ENCODE measurements around the gene TUBGCP6.

TUBGCP6 gene

GRCh38 chr22:50252082-50253045 is 7.5 kb upstream of the TUBGCP6 start:
- TF ChIP-seq PAX5 (IDR thresholded peaks at IDR 0.05; ENCODE audit: insufficient read depth, low read length, severe bottlenecking) (no peak), SPI1 (IDR thresholded peaks at IDR 0.05; ENCODE audit: low read depth, low read length) (no peak), POU2F2 (IDR thresholded peaks at IDR 0.05; ENCODE audit: low read depth, low read length) (no peak), POLR2A (IDR thresholded peaks at IDR 0.05; ENCODE audit: low read depth, low read length) (no peak), TAF1 (IDR thresholded peaks at IDR 0.05; ENCODE audit: low read depth, low read length) (no peak), POLR2AphosphoS5 (IDR thresholded peaks at IDR 0.05; ENCODE audit: low read depth, low read length) (no peak)
- DNase-seq (ENCODE audit: insufficient read length, low spot score) (peak; percentile 68), FAIRE-seq (peak; percentile 73)

- no peak for DNase-seq (ENCODE audit: insufficient read length, low spot score)
- FAIRE-seq, result peak; percentile 60
- TF ChIP-seq SPI1 (IDR thresholded peaks at IDR 0.05; ENCODE audit: low read depth, low read length) (no peak), PAX5 (IDR thresholded peaks at IDR 0.05; ENCODE audit: insufficient read depth, low read length, severe bottlenecking) (no peak), POU2F2 (IDR thresholded peaks at IDR 0.05; ENCODE audit: low read depth, low read length) (no peak), POLR2AphosphoS5 (IDR thresholded peaks at IDR 0.05; ENCODE audit: low read depth, low read length) (no peak), POLR2A (IDR thresholded peaks at IDR 0.05; ENCODE audit: low read depth, low read length) (no peak), TAF1 (IDR thresholded peaks at IDR 0.05; ENCODE audit: low read depth, low read length) (no peak)
These were observed 6.8 kb upstream of the TUBGCP6 start for GRCh38 chr22:50251477-50252081.

GRCh38 chr22:50250555-50251476 is 6.0 kb upstream of the TUBGCP6 start, which contains the start of gene HDAC10:
Gene HDAC10 (minus strand): TSS chr22:50251265. CDS start chr22:50251032, 233 bp downstream.
- DNase-seq (ENCODE audit: insufficient read length, low spot score) (peak; percentile 98), FAIRE-seq (peak; percentile 96)
- TF ChIP-seq SPI1 (IDR thresholded peaks at IDR 0.05; ENCODE audit: low read depth, low read length), result no peak
- TF ChIP-seq POU2F2 (IDR thresholded peaks at IDR 0.05; ENCODE audit: low read depth, low read length), result no peak
- peak; percentile 15; the same call in 1 of the 2 replicates for TF ChIP-seq TAF1 (IDR thresholded peaks at IDR 0.05; ENCODE audit: low read depth, low read length)
- peak; percentile 60; the same call in 1 of the 2 replicates for TF ChIP-seq POLR2AphosphoS5 (IDR thresholded peaks at IDR 0.05; ENCODE audit: low read depth, low read length)
- no peak for TF ChIP-seq PAX5 (IDR thresholded peaks at IDR 0.05; ENCODE audit: insufficient read depth, low read length, severe bottlenecking)
- TF ChIP-seq POLR2A (IDR thresholded peaks at IDR 0.05; ENCODE audit: low read depth, low read length), result peak; percentile 57; the same call in 1 of the 2 replicates

GRCh38 chr22:50250249-50250554 is 5.4 kb upstream of the TUBGCP6 start:
- DNase-seq (ENCODE audit: insufficient read length, low spot score) (no peak), FAIRE-seq (peak; percentile 54)
- TF ChIP-seq PAX5 (IDR thresholded peaks at IDR 0.05; ENCODE audit: insufficient read depth, low read length, severe bottlenecking) (no peak), POLR2AphosphoS5 (IDR thresholded peaks at IDR 0.05; ENCODE audit: low read depth, low read length) (no peak), TAF1 (IDR thresholded peaks at IDR 0.05; ENCODE audit: low read depth, low read length) (no peak), POLR2A (IDR thresholded peaks at IDR 0.05; ENCODE audit: low read depth, low read length) (no peak), POU2F2 (IDR thresholded peaks at IDR 0.05; ENCODE audit: low read depth, low read length) (no peak)

- no peak for DNase-seq (ENCODE audit: insufficient read length, low spot score)
- no peak for TF ChIP-seq SPI1 (IDR thresholded peaks at IDR 0.05; ENCODE audit: low read depth, low read length)
- TF ChIP-seq POLR2AphosphoS5 (IDR thresholded peaks at IDR 0.05; ENCODE audit: low read depth, low read length), result no peak
- no peak for TF ChIP-seq PAX5 (IDR thresholded peaks at IDR 0.05; ENCODE audit: insufficient read depth, low read length, severe bottlenecking)
- FAIRE-seq, result no peak
These were observed 4.8 kb upstream of the TUBGCP6 start for GRCh38 chr22:50249341-50250248.

GRCh38 chr22:50248196-50249081 is 3.6 kb upstream of the TUBGCP6 start:
- DNase-seq (ENCODE audit: insufficient read length, low spot score), result no peak
- TF ChIP-seq POLR2AphosphoS5 (IDR thresholded peaks at IDR 0.05; ENCODE audit: low read depth, low read length) (no peak), POU2F2 (IDR thresholded peaks at IDR 0.05; ENCODE audit: low read depth, low read length) (no peak), TAF1 (IDR thresholded peaks at IDR 0.05; ENCODE audit: low read depth, low read length) (no peak), SPI1 (IDR thresholded peaks at IDR 0.05; ENCODE audit: low read depth, low read length) (no peak), POLR2A (IDR thresholded peaks at IDR 0.05; ENCODE audit: low read depth, low read length) (no peak), PAX5 (IDR thresholded peaks at IDR 0.05; ENCODE audit: insufficient read depth, low read length, severe bottlenecking) (no peak)
- no peak for FAIRE-seq

- peak; percentile 93 for FAIRE-seq
- no peak for TF ChIP-seq TAF1 (IDR thresholded peaks at IDR 0.05; ENCODE audit: low read depth, low read length)
- TF ChIP-seq PAX5 (IDR thresholded peaks at IDR 0.05; ENCODE audit: insufficient read depth, low read length, severe bottlenecking), result no peak
- no peak for TF ChIP-seq SPI1 (IDR thresholded peaks at IDR 0.05; ENCODE audit: low read depth, low read length)
- TF ChIP-seq POLR2A (IDR thresholded peaks at IDR 0.05; ENCODE audit: low read depth, low read length), result no peak; the same call in 1 of the 2 replicates
- peak; percentile 52; the same call in 1 of the 2 replicates for TF ChIP-seq POU2F2 (IDR thresholded peaks at IDR 0.05; ENCODE audit: low read depth, low read length)
- TF ChIP-seq POLR2AphosphoS5 (IDR thresholded peaks at IDR 0.05; ENCODE audit: low read depth, low read length), result peak; percentile 52
- DNase-seq (ENCODE audit: insufficient read length, low spot score), result no peak
These were observed 2.9 kb upstream of the TUBGCP6 start for GRCh38 chr22:50247748-50248147.
